Measurements from ENCODE around the gene GREM2. TPM values are rescaled to one million over a fixed set of nuclear protein-coding genes. Genes with fewer than 3 reads are reported as not detected.

GREM2 gene
- total and polyA plus RNA-seq, 8 donors: 0.99 to 4.4 (median 2.9) TPM

GRCh38 chr1:240495601-240496000, 116.4 kb downstream of the GREM2 start:
- DNase-seq (no peak), ATAC-seq (no peak)
- intact Hi-C loops (cut with DNase I): no loop called here
- no peak overlapping the region for H3K27ac ChIP-seq
- H3K36me3 ChIP-seq: no peaks in the 10 kb centered on the region
- H3K9me3 ChIP-seq: no peaks in the 10 kb centered on the region
- no peaks in the 10 kb centered on the region for H3K4me1 ChIP-seq
- peaks cover 0 to 11% of the 10 kb centered on the region in 2 donors for H3K27me3 ChIP-seq
- no peak for TF ChIP-seq CTCF (IDR thresholded peaks at IDR 0.05)
- H3K4me3 ChIP-seq: no peak overlapping the region

GRCh38 chr1:240492832-240493440, 119.0 kb downstream of the GREM2 start:
- H3K4me3 ChIP-seq: no peak overlapping the region
- peak; percentile 29 for ATAC-seq
- peak in 3 of 4 donors; percentile 34 to 74 (median 45) for DNase-seq
- TF ChIP-seq CTCF (IDR thresholded peaks at IDR 0.05): no peak
- no peaks in the 10 kb centered on the region for H3K9me3 ChIP-seq
- no peak overlapping the region for H3K27ac ChIP-seq
- no peaks in the 10 kb centered on the region for H3K36me3 ChIP-seq
- H3K27me3 ChIP-seq: peaks cover 0 to 11% of the 10 kb centered on the region in 2 donors
- no peaks in the 10 kb centered on the region for H3K4me1 ChIP-seq
- intact Hi-C loops (cut with DNase I): no loop called here

- DNase-seq: no peak
- Histone ChIP-seq H3K36me3 (no peaks in the 10 kb centered on the region), H3K27ac (no peak overlapping the region), H3K27me3 (peaks cover 0 to 11% of the 10 kb centered on the region in 2 donors), H3K9me3 (no peaks in the 10 kb centered on the region), H3K4me1 (no peaks in the 10 kb centered on the region), H3K4me3 (no peak overlapping the region)
- TF ChIP-seq CTCF (IDR thresholded peaks at IDR 0.05): no peak
- ATAC-seq: no peak
- intact Hi-C loops (cut with DNase I): no loop called here
Measured at GRCh38 chr1:240491796-240492195, 120.2 kb downstream of the GREM2 start.

- Histone ChIP-seq H3K9me3 (no peaks in the 10 kb centered on the region), H3K27me3 (peaks cover 0 to 11% of the 10 kb centered on the region in 2 donors), H3K27ac (no peak overlapping the region), H3K36me3 (no peaks in the 10 kb centered on the region), H3K4me1 (no peaks in the 10 kb centered on the region), H3K4me3 (no peak overlapping the region)
- intact Hi-C loops (cut with DNase I): no loop called here
- ATAC-seq (no peak), DNase-seq (no peak)
- TF ChIP-seq CTCF (IDR thresholded peaks at IDR 0.05): no peak
Measured at GRCh38 chr1:240491156-240491555, 120.8 kb downstream of the GREM2 start.

GRCh38 chr1:240487493-240487892, 124.5 kb downstream of the GREM2 start:
- Histone ChIP-seq H3K9me3 (no peaks in the 10 kb centered on the region), H3K4me1 (no peaks in the 10 kb centered on the region), H3K27ac (no peak overlapping the region), H3K36me3 (no peaks in the 10 kb centered on the region), H3K4me3 (no peak overlapping the region), H3K27me3 (peaks cover 0 to 1% of the 10 kb centered on the region in 2 donors)
- intact Hi-C loops (cut with DNase I): no loop called here
- ATAC-seq: no peak
- DNase-seq: no peak
- TF ChIP-seq CTCF (IDR thresholded peaks at IDR 0.05): no peak
